D721Med (cell line): ENCODE measurements around the gene PGD.
"Not testable (repeated sequence)": the region's sequence is repeated elsewhere in the genome, so short reads cannot be mapped to it uniquely, and the experiment has no call there.

ENCODE experiments used
- DNase-seq: peaks from one replicate; pipeline ENCODE4 v3.0.0; 2011; ENCODE audit warnings: low spot score; ENCODE audit not compliant: insufficient read length
- FAIRE-seq: peaks from 2 replicates; lab custom pipeline; 2011; peaks lifted over from hg19 to GRCh38; lab: Jason Lieb, UNC
- CTCF ChIP-seq: IDR thresholded peaks from 2 replicates; pipeline ENCODE4 v1.5.1; 2012; ENCODE audit warnings: mild to moderate bottlenecking, control low read depth; ENCODE audit not compliant: insufficient read depth; ENCODE audit errors: missing control alignments

PGD gene

DNA sequence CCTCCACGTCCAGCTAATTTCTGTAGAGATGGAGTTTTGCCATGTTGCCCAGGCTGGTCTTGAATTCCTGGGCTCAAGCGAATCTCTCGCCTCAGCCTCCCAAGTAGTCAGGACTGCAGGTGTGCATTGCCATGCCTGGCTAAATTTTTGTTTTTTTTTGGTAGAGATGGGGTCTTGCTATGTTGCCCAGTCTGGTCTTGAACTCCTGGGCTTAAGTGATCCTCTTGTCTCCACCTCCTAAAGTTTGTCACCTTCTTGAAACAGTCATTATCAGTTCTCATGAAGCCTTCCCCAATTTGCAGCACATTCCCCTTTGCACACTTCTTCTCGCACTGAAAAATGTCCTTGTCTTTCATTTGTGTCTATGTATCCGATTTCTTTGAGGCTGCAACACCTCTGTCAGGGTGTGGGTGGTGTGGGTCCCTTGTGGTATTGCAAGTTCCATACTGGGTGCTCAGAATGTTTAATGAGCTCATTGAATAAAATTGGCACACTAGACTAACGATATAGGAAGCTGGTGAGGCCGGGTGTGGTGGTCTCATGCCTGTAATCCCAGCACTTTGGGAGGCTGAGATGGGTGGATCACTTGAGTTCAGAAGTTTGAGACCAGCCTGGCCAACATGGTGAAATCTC lies 48.0 kb downstream of the PGD start:
- FAIRE-seq (no peak), DNase-seq (no peak)
- no peak for TF ChIP-seq CTCF

DNA sequence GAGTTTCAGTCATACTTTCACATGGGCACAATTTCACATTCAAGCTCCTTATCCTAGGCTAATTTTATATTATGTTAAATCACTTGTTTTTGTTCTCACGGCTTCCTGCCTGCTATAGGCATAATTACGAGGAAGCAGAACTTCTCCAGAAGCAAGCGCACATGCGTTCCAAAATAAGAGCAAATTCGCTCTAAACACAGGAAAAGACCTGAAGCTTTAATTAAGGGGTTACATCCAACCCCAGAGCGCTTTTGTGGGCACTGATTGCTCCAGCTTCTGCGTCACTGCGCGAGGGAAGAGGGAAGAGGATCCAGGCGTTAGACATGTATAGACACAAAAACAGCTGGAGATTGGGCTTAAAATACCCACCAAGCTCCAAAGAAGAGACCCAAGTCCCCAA lies 50.9 kb downstream of the PGD start, which contains the start of gene CORT:
Gene CORT, plus strand, starts transcription at position 281 of the 400 bp plus-strand sequence. CDS start 193 bp downstream, outside the sequence.
- FAIRE-seq (no peak), DNase-seq (no peak)
- TF ChIP-seq CTCF, result no peak

DNA sequence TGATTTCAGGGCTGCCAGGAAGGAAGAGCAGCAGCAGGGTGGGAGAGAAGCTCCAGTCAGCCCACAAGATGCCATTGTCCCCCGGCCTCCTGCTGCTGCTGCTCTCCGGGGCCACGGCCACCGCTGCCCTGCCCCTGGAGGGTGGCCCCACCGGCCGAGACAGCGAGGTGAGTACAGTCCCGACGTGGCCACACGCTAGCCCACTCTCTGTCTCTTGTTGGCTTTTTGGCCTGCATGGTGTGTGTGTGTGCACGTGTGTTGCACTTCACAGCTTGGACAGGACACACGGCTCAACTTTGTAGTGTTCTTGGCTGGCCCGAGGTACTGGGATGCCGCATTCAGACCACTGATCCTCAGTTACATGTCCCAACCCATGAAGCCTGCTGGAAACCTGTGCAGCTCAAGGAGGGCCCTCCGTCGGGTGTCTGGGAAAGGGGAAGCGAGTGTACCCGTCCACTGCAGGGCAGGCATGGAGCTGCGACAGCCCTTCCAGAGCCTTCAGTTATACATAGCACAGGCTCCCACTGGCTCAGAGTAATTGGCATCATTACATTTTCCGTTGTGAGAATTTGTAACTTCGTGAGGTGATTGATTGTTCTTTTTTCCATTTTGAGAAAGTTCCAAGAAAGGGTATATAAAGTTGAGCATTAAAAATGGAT lies 51.4 kb downstream of the PGD start:
- FAIRE-seq (no peak), DNase-seq (no peak)
- no peak for TF ChIP-seq CTCF

DNA sequence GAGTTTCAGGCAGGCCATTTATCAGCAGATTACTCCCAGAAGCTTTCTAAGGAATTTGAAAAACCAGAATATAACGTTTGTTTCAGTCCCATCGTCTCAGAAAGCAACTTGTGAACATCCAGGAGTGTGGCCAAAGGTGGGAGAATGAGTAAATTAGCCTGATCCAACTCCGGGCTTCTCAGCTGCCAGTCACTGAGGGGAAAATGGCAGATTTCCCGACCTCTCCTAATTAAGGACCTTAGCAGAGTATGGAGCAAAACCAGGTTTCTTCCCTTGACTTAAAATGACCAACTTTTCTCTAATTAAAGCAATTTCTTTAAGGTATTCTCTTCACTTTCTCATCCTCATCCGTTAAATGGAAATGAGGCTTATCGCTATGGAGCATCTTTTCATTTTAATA lies 52.0 kb downstream of the PGD start:
- no peak for DNase-seq
- no peak for TF ChIP-seq CTCF
- FAIRE-seq, result no peak

- DNase-seq (no peak), FAIRE-seq (no peak)
- TF ChIP-seq CTCF, result no peak
These were observed 52.4 kb downstream of the PGD start for GRCh38 chr1:10451287-10451686.

- FAIRE-seq, result no peak
- DNase-seq, result no peak
- TF ChIP-seq CTCF, result no peak
These were observed 57.2 kb downstream of the PGD start for GRCh38 chr1:10456048-10456447.

DNA sequence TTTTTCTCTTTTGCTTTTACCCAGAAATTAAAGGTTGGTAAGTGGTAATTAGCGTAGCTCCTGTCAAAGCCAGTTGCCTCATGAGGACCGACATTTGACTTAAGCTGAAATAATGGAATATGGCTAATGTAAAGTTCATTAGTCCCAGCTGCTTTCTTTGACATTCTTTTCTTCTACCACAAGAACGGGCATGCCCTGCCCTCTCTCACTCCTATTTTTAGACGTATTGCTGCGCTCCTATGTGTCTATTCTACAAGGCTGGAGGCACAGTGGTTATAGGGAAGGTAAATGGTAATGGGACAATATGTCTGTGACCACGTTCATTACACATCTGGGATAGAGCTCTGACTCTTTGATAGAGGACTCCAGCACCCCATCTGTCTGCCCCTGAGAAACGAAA lies 57.8 kb downstream of the PGD start:
- FAIRE-seq (no peak), DNase-seq (no peak)
- no peak for TF ChIP-seq CTCF

DNA sequence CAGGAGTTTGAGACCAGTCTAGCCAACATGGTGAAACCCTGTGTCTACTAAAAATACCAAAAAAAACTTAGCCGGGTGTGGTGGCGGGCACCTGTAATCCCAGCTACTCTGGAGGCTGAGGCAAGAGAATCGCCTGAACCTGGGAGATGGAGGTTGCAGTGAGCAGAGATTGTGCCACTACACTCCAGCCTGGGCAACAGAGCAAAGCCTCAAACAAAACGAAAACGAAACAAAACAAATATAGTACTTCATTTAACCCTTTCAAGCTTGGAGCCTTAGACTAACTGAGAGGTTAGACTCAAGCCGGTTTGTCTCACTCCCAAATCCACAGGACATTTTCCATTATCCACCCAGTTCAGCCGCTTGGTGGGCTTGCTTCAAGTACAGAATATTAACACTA lies 58.6 kb downstream of the PGD start:
- FAIRE-seq, DNase-seq: not testable (repeated sequence)
